Measurements from ENCODE around the gene STX1B. TPM values are rescaled to one million over a fixed set of nuclear protein-coding genes. Genes with fewer than 3 reads are reported as not detected.
"Not testable (repeated sequence)": the region's sequence is repeated elsewhere in the genome, so short reads cannot be mapped to it uniquely, and the experiment has no call there.

STX1B gene
- polyA plus RNA-seq, 4 donors = 0.73 to 3.0 (median 1.8) TPM

DNA sequence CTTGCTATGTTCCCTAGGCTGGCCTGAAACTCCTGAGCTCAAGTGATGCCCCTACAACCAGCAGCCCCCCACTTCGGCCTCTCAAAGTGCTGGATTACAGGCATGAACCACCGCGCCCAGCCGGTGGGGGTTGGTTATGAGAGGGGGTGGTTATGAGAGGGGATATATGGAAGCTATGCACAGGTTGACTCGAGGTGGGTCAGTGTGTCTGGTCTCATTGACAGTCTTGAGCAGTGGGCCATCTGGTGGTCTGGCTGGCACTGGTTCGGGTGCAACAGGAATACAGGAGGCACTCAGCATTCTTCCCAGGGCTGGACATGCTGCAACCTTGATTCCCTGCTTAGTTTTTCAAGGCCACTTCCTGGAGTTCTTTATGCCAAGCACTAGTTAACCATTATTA is 5.6 kb upstream of the STX1B start:
- DNase-seq (ENCODE audit: low read depth in 4 of 4, low spot score in 2 of 4) = no peak

DNA sequence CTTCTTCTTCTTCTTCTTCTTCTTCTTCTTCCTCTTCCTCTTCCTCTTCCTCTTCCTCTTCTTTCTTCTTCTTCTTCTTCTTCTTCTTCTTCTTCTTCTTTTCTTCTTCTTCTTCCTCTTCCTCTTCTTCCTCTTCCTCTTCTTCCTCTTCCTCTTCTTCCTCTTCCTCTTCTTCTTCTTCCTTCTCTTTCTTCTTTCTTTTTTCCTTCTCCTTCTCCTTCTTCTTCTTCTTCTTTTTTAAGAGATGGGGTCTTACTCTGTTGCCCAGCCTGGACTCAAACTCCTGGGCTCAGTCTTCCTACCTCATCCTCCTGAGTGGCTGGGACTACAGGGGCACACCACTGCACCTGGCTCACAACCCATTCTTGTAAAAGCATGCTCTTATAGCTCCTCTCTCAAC is 2.9 kb upstream of the STX1B start:
- DNase-seq (ENCODE audit: low read depth in 4 of 4, low spot score in 2 of 4) = not testable (repeated sequence)

DNA sequence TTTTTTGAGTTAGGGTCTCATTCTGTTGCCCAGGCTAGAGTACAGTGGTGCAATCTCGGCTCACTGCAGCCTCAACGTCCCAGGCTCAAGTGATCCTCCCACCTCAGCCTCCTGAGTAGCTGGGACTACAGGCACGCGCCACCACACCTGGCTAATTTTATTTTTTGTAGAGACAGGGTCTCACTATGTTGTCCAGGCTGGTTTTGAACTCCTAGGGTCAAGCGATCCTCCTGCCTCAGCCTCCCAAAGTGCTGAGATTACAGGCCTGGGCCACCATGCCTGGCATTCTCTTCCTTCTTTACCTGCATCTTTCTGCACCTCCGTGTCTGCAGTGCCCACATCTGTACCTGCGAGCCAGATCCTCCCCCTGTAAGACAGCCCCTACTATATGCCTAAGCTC is 1.4 kb upstream of the STX1B start:
- not testable (repeated sequence) for DNase-seq (ENCODE audit: low read depth in 4 of 4, low spot score in 2 of 4)

DNA sequence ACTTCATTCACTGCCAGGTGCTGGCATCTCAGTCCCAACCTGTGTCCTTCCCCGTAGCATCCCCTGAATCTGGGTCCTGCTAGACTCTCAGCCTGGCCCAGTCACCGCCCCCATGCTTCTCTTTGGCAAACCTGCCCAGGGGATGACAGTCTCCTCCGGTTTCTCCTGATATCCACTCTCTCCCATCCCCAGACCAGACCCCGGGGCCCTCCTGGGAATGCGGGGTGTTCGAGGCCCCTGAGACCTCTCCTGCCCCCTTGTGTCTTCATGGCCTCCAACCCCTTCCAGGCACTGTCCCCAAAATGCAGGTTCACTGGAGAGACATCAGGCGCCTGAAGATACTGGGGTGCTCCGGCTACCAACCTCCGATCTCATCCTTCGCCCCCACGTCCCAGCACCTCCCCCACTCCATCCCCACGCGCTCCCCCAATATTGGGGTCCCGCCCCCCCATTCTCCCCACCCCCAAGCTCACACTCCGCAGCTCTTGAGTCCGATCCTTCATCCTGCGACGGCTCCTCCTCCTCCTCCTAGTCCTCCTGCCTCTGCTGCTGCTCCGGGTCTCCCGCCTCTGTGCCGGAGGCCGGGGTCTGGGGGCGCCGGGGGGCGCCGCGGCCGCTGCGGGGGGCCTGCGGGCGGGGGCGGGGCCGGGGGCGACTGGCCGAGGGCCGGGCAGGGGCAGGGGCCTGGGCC is 399 bp downstream of the STX1B start:
- DNase-seq (ENCODE audit: low read depth in 4 of 4, low spot score in 2 of 4) = no peak

DNA sequence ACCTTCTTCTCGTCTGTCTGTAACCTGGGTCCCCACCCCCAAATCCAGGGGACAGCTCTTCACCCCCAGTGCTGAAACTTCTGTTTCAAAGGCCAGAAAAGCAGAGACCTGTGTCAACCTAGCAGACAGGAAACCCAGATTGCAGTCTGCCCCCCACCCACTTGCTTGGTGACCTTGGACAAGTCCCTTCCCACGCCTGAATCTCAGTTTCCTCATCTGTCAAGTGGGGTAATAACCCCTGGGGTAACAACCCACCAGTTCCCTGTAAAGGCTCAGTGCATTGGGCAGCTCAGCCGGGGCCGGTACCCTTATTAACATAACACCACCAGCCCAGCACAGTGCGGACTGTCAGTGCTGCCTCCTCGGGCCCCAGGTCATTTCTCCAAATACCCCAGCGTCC is 1.3 kb downstream of the STX1B start:
- DNase-seq (ENCODE audit: low read depth in 4 of 4, low spot score in 2 of 4) = no peak

DNA sequence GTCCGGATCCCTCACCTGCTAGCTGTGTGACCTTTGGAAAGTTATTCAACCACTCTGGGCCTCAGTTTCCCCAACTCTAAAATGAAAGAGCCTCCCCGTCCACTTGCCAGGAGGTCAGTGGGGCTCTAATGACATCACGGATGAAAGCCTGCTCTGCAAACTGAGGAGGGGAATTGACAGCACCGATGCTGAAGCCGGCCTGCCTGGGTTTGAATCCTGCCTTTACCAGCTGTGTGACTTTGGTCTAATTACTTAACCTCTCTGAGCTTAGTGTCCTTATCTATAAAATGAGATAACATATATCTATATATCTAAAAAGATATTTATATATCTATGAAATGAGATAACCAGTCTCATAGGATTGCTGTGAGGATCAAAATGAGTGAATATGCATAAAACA is 1.9 kb downstream of the STX1B start:
- no peak for DNase-seq (ENCODE audit: low read depth in 4 of 4, low spot score in 2 of 4)

DNA sequence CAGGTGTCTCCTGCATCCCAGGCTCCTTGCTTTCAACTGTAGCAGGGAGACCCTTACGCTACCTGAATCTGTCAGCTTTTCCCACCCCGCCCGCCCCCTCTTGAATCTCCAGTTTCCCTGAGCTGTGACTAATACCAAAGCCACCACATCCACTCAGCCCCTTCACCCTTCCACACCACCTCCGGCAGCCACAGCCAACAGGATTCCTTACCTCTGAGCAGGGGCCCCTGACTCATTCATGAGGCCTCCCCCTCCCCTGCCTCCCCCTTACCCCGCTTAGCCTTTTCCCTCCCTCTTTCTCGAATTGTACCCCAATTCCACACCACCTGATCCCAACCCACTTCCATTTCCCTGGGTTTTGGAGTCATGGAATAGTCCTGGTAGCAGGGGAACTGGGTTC is 2.3 kb downstream of the STX1B start:
- no peak for DNase-seq (ENCODE audit: low read depth in 4 of 4, low spot score in 2 of 4)

DNA sequence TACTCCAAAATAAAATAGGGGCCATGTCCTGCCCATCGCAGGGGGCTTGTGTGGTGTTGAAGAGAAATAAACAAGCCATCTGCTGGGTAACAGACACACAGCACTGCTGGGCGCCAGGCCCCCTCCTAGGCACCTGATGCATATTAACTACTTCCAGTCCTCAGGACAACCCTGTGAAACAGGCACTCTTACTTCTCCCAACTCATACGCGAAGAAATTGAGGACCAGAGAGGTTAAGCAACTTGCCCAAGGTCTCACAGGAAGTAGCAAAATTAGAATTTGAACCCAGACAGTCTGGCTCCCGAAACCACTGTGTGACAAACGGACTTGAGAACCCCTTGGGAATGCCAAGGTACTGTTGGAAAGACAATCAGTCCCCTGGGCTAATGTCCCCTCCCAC is 2.8 kb downstream of the STX1B start:
- no peak for DNase-seq (ENCODE audit: low read depth in 4 of 4, low spot score in 2 of 4)

DNA sequence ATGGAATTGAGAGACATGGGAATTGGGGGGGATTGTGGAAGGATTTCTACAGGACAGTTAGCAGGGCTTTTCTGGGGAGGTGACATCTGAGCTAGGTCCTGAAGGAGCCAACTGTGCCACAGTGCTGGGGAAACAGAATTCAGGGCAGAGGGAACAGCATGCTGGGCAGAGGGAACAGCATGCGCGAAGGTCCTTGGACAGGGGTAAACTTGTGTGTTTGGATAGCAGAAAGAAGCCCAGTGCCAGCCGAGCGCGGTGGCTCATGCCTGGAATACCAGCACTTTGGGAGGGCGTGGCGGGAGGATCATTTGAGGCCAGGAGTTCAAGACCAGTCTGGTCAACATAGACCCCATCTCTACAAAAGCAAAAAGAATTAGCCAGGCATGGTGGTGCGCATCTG is 3.8 kb downstream of the STX1B start:
- no peak for DNase-seq (ENCODE audit: low read depth in 4 of 4, low spot score in 2 of 4)

DNA sequence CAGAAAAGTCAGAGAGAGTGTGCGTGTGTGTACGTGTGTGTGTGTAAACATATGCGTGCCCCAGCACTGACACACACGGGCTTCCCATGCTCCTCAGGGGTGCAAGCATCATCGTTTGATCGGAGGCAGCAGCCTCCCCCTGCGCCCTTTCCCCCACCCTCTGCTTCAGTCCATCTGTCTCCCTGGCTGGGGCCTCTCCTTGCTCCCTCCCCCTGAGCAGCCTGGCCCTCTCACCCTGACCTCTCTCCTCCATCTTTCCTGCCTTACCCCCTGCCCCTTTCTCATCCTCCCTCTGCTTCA is 4.4 kb downstream of the STX1B start:
- DNase-seq (ENCODE audit: low read depth in 4 of 4, low spot score in 2 of 4) = no peak

DNA sequence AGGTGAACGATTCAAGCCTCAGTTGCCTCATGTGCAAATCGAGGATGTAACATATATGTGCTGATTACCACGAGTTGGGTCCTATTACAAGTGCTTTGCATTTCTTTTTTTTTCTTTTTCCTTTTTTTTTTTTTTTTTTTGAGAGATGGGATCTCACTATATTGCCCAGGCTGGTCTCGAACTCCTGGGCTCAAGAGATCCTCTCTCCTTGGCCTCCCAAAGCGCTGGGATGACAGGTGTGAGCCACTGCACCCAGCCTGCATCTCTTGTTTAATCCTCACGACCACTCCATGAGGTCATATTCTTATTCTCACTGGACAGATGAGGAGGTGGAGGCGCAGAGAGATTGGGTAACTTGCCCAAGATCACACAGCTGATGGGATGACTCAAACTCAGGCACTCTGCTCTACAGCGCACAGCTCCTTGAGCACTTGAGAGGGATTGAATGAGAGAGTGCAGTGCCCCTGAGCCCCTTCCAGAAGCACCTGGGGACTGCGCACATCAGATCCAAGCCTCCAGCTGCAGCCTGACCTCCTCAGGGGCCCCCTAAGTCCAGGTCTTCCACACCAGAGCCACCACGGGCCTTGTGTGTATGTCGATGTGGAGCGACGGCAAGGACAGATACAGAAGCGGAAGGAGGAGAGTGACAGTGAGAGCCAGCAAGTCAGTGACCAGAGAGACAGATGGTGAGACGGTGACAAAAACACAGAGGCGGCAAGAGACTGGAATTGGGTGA is 4.9 kb downstream of the STX1B start:
- DNase-seq (ENCODE audit: low read depth in 4 of 4, low spot score in 2 of 4) = no peak

DNA sequence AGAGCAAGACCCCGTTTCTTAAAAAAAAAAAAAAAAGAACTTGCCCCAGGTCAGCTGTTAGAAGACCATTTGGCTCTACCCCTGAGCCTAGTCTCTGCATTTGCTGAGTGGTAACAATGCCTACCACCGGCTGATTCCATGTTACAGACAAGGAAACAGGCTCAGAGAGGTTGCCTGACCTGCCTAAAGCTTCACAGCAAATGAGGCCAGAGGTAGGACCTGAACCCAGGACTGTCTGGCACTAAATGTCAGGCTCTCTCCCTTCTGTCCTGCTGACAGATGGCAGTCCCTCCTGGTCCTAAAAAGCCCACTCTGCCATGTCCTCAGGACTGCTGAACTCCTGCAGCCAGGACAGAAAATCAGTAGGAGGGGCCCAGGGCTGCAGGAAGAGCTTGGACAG is 5.8 kb downstream of the STX1B start:
- no peak for DNase-seq (ENCODE audit: low read depth in 4 of 4, low spot score in 2 of 4)

DNA sequence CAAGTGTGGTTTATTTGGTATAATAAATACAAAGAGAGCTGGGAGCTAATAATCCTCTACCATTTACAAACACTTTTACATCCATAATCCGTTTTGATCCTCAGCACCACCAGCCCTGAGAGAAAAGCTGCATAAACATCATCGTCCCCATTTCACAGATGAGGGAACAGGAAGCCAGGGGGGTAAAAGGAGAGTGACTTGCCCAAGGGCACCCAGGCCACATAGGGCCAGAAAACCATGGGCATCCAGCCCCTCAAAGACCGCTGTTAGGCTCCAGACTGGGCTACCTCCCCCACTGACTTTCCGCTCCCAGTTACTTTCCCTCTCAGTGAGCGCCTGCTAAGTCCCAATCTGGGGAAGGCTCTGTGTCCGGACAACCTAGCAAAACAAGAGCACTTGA is 6.7 kb downstream of the STX1B start:
- DNase-seq (ENCODE audit: low read depth in 4 of 4, low spot score in 2 of 4) = no peak

DNA sequence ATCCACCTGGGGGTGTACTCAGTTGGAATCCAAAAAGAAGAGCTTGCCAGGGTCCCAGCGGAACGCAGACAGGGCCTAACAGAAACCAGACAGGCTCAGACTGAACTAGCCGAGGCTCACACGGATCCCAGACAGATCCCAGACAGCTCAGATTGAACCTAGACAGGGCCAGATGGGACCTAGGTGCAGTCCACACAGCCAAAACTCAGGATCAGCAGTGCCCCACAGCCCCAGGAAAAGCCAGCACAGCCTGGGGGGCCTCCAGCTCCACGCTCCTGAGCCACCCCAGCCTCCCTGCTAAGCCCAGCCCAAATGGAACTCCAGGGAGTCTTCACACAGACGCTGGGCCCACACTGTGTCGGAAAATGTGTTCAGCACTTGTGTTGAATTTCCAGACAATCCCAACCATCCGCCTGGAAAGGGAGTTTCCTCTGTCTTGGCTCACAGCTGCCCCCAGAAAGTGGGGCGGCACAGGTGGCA is 7.5 kb downstream of the STX1B start:
- DNase-seq (ENCODE audit: low read depth in 4 of 4, low spot score in 2 of 4) = no peak

DNA sequence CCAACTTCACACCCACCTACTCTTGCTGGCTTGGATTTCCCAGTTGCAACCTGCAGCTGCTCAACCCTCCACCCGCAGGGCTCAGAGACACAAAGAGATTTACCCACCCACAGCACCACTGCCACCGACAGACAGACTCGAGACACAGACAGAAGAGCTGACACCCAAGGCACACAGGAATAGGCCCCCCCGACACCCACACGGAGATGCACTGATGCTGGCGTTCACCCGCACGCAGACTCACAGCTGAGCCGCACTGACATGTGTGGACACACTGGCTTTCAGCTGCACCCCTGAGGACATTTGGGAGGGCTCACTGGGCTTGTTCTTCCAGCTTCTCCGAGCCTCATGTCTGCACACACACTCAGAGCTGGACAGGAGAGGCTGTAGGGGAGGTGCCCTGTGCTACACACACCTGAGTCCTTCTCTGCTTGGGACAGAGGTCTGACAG is 8.2 kb downstream of the STX1B start:
- DNase-seq (ENCODE audit: low read depth in 4 of 4, low spot score in 2 of 4) = no peak

DNA sequence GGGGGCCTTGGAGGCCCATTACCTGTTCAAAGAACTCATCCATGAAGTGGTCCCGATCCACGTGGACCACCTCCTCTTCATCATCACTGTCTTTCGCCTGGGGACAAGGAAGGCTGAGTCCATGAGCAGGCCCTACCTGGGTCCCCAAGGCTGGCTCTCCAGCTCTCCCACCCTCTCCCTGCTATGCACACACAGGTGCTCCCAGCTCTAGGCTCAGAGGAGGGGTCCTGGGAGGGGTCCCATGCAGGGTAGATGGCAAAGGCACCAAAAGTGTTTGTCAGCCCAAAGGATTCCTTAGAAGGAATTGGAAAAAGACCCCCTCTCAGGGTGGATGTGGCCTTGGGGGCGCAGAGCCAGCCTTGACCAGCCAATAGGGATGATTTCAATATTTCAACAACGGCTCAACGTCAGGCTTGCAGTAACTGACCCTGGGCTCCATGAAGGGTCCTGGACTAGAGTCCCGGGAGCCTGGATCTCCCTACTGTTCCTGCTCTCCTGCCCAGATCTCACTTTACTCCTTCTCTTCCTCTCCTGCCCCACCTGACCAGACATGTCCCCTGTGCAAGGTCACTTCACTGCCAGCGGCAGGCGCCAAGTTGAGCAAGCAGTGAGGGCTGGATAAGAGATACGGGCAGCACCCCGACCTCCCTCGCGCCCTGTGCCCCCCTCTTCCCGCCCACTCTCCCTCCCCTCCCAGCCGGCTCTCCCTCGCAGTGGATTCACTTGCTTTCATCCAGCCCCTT is 8.8 kb downstream of the STX1B start:
- no peak for DNase-seq (ENCODE audit: low read depth in 4 of 4, low spot score in 2 of 4)

DNA sequence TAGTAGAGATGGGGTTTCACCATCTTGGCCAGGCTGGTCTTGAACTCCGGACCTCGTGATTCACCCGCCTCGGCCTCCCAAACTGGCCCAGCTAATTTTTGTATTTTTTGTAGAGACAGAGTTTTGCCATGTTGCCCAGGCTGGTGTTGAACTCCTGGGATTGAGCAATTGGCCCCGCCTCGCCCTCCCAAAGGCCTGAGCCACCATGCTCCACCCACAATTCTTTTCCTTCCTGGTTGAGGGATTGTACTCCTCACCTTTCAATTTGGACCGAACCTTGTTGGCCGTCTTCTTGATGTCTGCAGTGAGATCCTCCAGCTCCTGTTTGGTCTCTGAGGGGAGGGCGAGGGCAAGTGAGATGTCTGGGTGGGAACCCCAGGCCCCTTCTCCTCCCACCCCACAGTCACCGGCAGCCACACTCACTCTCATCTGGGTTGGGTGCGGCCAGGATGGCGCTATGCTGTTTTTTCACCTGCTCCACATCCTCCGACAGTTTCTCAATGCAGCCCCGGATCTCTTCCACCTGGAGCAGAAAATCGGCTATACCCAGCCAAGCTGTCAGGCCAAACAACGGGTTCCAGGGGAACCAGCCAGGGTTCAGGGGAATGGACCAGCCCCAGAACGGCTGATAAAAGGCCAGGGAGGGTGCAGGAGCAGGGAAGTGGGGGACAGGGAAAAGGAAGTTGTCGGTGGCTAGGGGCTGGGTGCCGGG is 9.6 kb downstream of the STX1B start:
- DNase-seq (ENCODE audit: low read depth in 4 of 4, low spot score in 2 of 4) = no peak

DNA sequence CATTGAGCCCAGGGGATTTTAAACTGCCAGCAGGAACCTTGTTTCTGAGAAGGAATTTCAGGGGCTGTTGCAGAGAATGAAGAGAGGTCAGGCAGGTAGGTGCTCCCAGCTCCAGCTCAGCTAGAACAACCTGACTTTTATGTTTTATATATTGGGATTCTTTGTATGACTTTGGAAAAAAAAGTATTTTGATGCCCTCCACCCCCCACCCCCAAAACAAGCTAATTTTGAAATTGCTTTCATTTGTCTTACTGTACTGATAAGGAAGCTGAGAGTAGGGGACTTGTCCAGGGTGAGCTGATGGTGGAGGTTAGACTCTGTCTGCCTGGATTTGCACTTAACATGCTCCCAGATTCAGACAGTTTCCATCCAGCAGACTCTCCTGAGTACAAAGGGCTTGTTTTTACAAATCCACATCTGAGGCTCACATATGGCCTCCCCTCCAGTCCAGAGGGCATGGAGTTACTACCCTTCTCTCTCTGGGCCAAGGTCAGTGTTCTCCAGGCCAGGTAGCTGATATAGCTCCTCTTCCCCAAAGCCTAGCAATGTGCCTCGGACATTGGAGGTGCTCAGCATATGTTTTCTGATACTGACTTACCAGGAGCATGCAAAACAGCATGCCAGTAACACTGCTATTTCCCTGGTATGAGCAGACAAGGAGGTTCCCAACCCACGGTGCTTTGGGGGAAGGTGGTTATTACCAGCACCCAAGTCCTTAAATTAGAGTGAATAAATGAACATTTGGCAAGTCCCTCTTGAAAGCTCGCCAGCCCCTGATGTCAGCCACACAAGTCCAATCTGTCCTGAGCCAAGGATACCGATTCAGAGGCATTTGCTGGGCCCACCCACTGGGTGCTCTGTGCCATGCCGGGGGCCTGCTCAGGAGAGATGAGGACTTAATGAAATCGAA is 11.3 kb downstream of the STX1B start:
- no peak for DNase-seq (ENCODE audit: low read depth in 4 of 4, low spot score in 2 of 4)

DNA sequence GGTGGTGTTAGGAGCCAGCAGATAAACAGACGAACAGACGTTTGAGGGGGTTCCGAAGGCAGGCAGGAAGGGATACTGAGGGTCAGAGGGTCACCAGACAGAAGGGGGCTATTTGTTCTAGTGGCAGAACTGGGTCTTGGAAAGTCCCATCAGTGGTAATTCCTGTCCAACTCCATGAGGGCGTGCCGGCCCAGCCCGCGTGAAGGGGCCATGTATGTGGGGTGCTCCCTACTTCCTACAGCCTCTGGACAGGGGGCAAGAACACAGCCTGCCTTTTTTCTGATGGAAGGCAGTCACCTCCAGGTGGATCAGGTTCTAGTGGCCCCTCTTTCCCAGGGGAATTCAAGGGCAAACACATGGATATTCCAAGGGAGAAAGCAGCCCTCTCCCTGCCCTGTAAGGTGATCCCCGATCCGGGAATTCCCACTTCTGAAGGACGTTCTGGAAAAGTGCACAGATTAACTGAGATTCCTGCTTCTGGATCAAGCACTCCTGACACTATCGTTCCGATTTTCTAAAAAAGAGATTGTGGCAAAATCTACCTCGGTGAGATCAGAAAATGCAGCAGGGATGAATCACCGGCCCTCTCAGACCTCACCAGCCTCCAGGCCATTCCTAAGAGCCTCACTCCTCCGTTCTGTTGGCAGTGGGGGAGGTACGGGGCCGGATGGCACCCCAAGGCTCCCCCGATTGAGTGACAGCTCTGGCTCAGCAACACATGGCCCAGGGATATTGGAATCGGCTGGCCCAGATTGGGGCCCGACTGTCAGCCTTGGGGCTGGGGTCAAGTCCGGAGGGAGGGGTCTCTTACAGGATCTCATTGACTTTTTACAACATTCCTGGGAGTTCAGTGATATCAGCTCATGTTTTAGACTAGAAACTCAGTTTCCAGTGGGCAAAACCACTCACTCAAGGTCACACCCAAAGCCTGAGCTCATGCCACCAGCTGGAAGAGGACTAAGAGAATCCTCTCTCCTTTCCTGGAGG is 12.4 kb downstream of the STX1B start:
- no peak for DNase-seq (ENCODE audit: low read depth in 4 of 4, low spot score in 2 of 4)

Measured in left renal cortex interstitium (tissue), 4 donors.